ENCODE data around the gene EPS8. TPM values are rescaled to one million over a fixed set of nuclear protein-coding genes. Genes with fewer than 3 reads are reported as not detected.

The EPS8 gene
- total RNA-seq, 1 donor from 2014 or later = 195 TPM

DNA sequence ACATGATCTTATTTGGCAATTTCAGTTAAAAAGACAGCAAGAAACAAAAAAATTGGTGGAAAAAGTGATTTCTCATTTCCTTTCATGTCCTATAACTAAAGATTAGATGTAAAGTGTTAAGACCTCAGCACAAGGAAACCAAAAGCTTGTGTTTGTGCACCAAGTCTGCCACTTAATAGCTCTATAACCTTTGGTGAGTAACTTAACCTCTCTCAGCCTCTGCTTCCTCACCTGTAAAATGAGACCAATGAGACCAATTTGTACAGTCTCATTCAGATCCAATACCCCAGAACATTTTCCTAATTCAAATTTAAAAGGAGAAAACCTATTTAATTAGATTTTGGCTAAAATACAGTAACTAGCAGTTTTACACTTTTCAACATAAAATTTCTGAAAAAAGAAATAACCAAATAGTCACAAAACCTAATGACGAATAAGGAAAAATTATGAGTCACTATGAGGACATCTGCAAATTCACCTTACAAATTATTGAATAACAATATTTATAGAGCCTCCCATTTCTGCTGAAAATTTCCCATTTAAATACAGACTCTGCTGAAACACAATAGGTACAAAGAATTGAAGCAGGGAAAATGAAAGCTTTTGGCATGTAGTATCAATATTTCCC is 71.1 kb downstream of the EPS8 start:
- peak; percentile 47 for DNase-seq (ENCODE audit: low read depth)

DNA sequence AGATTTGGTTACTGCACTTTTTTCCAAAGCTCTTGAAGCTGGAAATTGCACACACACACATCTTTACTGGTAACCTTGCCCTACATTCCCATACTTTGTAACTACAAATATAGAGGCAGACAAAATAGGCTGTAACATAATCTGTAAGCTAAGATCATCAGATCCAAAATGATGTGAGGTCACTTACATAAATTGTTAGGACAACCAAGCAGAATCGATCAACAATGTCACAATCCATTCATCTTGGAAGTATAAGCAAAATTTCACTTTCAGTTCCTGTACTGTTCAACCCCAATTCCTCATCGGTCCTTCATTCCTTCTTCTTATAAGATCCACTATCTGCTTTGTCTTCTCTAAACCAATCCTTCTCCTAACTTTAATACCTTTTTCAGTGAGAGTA is 72.6 kb downstream of the EPS8 start:
- DNase-seq (ENCODE audit: low read depth) = no peak

DNA sequence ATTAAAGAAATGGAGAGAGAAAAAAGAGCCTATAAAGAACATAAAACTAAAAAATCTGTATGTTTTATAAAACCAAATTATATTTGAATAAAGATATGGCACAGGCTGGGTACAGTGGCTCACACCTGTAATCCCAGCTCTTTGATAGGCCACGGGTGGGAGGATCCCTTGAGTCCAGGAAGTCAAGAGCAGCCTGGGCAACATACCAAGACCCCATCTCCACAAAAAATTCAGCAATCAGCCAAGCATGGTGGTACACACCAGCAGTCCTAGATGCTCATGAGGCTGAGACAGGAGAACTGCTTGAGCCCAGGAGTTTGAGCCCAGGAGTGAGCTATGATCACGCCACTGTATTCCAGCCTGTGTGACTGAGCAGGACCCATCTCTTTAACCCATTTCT is 74.9 kb downstream of the EPS8 start:
- DNase-seq (ENCODE audit: low read depth) = no peak

GRCh38 chr12:15712823-15713660 is 76.1 kb downstream of the EPS8 start:
- DNase-seq (ENCODE audit: low read depth) = no peak

- no peak for DNase-seq (ENCODE audit: low read depth)
Observed at GRCh38 chr12:15712160-15712559, 77.0 kb downstream of the EPS8 start.

DNA sequence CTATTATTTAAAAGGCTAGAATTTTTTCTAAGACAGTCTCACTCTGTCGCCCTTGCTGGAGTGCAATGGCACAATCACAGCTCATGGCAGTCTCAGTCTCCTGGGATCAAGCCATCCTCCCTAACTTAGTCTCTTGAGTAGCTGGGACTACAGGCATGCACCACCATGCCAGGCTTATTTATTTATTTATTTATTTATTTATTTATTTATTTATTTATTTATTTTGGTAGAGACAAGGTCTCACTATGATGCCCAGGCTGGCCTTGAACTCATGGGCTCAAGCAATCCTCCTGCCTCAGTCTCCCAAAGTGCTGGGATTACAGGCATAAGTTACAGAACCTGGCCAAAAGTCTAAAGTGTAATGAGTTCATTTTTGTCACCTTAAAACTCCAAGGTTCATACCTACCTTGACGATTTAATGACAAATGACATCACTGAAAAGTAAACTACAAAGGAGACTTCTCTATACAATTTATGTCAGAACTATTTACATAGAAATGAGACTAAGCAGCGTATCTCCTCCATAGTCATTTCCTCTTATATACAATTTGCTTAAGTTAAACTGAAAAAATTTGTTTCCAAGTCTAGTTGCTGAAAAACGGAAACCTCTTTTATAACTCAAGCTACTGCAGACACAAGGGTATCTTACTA is 78.2 kb downstream of the EPS8 start:
- no peak for DNase-seq (ENCODE audit: low read depth)

- no peak for DNase-seq (ENCODE audit: low read depth)
Observed at GRCh38 chr12:15709551-15709950, 79.6 kb downstream of the EPS8 start.

DNA sequence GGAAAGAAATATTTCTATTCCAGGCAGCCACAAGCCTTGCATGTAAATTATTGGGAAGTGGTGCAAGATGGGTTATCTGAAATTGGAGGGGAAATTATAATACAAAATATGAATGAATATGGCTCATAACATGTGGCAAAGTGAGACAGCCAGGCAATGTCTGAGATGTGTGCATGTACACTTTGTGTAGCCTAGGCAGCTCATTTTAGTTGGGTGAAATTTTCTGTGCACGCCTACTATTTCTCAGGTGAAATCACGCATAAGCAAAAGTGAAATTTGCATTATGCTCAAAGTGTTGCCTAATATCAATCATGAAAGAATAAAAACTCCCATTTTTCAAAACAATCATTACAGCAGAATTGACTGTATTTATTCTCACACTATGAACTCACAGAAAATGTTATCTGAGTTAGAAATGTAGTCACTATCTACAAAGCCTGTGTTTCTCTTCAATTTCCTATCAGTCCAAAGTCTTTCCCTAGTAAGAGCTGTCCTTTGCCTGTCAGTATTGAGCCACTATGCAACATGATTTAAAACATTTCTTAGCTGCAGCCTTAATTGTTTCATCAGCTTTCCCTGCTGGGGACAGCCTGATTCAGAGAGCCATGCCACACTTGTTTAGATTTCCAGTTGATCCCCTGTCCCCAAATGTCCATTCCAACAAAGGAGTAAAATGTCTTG is 80.7 kb downstream of the EPS8 start:
- DNase-seq (ENCODE audit: low read depth) = no peak

DNA sequence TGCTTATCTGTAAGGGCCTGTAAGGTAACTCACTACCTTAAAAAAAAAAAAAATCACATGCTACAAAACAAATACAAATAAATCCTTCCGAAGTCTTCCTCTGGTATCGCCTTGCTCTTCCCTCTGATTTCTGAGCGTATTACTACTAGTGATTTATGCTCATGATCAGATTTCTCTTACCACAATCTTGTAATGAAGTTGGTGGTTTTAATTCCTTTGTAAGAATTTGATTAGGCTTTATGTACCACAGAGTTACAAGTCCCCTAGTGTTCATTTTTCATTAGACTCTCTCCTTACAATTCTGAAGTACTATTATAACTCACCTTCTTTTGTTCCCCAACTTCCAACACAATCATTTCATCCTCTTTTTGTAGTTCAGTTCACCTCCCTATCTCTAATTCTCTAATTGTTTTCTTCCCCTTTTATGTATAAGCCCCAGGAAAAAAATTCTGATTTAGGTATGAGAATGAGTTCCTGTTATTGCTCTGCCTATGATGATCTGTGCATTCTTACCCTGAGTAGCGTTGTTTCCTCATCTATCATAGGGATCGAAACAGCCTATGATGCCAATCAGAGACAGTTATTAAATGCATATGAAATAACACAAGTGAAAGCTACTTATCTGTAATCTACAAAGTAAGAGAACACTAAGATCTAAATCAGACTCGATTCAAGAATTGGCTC is 81.5 kb downstream of the EPS8 start:
- DNase-seq (ENCODE audit: low read depth) = no peak

DNA sequence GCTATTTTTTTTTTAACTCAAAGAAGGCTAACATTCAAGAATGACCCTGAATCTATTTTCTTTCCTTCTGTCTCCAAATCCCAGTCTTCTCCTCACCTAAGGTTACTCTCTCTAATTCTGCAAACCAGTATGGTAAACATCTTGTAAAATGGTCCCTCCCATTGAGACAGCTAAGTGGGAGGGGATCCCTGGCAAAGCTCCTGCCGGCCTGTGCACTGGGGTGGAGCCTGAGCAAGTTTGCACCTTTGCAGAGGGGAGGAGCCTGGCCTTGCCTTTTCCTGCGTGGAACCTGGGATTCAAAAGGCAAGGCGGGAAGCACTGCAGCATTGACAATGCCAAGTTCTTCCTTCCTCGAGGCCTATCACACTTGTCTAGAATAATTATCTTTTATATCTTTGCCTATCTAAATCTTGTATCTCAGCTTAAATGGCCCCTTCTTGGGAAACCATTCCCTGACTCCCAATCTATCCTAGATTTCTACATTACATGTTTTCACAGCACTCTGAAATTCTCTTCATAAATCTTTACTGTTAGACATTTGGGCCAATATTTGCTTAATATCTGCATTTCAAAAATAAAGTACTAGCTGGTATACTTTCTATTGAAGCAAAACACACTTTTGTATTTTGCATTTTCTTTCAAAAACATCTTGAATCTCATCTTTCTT is 83.0 kb downstream of the EPS8 start:
- no peak for DNase-seq (ENCODE audit: low read depth)

GRCh38 chr12:15705606-15706005 is 83.6 kb downstream of the EPS8 start:
- no peak for DNase-seq (ENCODE audit: low read depth)

DNA sequence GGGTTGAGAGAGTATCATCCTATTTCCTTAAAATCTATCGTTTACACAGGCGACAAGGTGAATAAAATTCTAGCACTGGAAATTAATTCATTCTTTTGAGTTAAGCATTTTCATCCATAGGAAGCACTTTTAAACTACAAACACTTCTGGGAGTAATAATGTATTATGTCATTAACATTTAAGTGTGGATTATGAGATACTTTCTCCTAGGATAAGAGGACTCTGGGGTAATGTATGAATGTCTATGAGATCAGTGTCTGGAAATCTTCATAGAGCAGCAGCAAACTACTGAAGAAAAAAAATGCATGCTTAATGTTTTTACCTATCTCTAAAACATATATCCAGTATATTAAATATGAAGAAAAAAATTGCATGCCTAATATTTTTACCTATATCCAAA is 86.9 kb downstream of the EPS8 start:
- no peak for DNase-seq (ENCODE audit: low read depth)

DNA sequence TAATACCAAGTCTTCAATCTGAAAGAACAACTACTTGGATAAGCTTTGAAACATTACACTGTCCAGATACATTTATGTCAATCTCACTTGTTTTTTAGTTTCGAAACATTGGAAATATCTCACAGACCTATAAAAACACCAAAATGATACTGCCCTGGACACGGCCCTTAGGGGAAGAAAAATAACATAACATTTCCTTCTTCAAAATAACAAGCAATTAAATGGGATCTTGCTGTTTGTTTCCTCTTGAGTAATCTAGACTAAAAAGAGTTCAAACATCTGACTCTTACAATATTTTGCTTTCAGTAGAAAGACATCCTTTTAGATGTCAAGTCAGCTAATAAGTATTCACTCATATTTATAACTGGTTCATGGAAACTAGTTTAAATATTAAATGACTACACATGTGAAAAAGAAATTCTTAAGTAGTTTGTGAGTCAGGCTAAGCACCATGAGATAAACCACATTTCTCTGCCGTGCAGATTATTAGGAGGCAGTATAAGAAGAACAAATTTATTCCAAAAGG is 87.5 kb downstream of the EPS8 start:
- DNase-seq (ENCODE audit: low read depth) = peak; percentile 86

DNA sequence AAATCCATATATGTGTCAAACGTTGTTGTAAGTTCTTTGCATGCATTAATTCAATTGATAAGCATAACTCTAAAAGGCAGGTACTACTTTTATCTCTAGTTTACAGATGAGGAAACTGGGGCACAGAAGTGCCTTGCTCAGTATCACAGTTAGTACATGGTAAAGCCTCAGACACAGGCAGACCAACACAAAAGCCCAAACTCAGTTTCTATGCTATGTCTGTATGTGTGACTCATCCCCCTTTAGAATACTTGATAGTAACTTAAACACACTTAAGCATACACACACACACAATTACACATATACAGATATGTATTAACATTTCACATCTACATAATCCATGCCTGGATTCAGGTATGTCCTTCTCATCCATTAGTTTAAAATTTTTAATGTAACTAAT is 88.0 kb downstream of the EPS8 start:
- peak; percentile 34 for DNase-seq (ENCODE audit: low read depth)

- DNase-seq (ENCODE audit: low read depth) = peak; percentile 96
Observed at GRCh38 chr12:15700595-15700994, 88.6 kb downstream of the EPS8 start.

DNA sequence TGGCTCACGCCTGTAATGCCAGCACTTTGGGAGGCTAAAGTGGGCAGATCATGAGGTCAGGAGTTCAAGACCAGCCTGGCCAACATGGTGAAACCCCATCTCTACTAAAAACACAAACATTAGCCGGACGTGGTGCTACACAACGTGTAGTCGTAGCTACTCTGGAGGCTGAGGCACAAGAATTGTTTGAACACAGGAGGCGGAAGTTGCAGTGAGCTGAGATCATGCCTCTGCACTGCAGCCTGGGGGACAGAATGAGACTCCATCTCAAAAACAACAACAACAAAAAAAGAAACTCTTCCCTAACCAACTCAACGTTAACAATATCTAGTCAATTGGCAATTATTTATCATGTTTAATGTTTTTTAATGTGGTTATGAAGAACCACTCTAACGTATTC is 89.3 kb downstream of the EPS8 start:
- DNase-seq (ENCODE audit: low read depth) = no peak

DNA sequence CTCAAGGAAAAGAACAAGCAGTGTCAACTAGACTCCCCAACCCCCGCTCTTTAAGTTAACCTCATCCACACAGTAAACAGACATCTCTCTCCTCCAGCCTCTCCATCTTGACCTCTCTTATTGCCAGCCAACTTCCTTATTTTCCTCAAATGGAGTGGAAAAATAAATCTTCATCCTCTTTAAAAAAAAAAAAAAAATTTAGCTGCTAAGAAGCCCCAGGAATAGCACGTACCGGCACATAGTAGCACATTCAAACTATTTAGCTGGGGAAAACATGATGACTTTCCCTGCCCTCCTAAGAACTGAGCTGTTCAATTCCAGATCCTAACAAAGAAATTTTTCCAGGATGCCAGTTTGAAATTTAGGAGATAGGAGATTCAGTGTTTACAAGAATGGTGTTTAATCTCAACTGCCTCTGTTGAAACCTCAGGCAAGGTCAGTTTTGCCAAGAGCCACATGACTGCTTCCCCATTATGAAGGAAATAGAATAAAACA is 90.8 kb downstream of the EPS8 start:
- no peak for DNase-seq (ENCODE audit: low read depth)

DNA sequence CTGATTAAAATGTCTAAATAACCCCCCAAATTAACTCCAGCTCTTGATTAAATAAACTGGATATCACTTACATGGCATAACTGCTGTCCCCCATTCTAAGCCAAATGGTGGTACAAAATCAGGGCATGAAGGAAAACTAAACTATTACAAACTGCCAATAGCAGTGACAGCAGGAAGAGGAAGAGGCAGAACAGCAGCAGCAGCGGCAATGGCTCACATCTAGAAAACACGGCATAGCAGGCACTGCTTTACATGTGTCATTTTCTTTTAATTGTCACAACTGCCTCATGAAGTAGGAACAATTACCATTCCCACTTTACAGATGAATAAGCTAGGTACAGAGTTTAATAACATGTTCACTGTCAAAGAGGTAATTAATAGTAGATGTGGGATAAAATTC is 92.0 kb downstream of the EPS8 start:
- no peak for DNase-seq (ENCODE audit: low read depth)

GRCh38 chr12:15693228-15693911 is 95.8 kb downstream of the EPS8 start:
- peak; percentile 27 for DNase-seq (ENCODE audit: low read depth)

DNA sequence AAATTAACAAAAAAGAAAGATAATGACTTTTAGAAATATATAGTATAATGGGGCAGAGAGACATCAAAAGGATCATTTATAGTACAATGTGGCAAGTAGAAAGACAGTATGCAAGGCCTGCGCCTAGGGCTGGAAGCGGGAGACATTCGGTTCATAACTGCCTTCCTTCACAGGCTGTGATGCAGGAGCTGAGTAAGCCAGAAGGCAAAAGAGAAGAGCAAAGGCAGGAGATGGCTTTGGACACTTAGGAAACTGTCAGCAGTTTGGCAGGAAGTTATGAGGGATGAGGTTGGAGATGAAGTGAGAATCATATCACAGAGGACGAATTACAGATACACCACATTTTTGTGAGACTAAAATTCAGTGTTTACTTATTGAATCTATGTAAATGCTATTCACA is 97.8 kb downstream of the EPS8 start:
- DNase-seq (ENCODE audit: low read depth) = no peak
